CD4-positive, alpha-beta T cell treated with Interleukin-4 for 1 hour (primary cell): ENCODE data around the gene MMP19.
"Not testable (repeated sequence)": the region's sequence is repeated elsewhere in the genome, so short reads cannot be mapped to it uniquely, and the experiment has no call there.

Experiments
- DNase-seq, 2 donors: peaks; one replicate each; pipeline ENCODE4 v3.0.0-alpha.2; 2020 to 2022

The MMP19 gene, protein sequence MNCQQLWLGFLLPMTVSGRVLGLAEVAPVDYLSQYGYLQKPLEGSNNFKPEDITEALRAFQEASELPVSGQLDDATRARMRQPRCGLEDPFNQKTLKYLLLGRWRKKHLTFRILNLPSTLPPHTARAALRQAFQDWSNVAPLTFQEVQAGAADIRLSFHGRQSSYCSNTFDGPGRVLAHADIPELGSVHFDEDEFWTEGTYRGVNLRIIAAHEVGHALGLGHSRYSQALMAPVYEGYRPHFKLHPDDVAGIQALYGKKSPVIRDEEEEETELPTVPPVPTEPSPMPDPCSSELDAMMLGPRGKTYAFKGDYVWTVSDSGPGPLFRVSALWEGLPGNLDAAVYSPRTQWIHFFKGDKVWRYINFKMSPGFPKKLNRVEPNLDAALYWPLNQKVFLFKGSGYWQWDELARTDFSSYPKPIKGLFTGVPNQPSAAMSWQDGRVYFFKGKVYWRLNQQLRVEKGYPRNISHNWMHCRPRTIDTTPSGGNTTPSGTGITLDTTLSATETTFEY

DNA sequence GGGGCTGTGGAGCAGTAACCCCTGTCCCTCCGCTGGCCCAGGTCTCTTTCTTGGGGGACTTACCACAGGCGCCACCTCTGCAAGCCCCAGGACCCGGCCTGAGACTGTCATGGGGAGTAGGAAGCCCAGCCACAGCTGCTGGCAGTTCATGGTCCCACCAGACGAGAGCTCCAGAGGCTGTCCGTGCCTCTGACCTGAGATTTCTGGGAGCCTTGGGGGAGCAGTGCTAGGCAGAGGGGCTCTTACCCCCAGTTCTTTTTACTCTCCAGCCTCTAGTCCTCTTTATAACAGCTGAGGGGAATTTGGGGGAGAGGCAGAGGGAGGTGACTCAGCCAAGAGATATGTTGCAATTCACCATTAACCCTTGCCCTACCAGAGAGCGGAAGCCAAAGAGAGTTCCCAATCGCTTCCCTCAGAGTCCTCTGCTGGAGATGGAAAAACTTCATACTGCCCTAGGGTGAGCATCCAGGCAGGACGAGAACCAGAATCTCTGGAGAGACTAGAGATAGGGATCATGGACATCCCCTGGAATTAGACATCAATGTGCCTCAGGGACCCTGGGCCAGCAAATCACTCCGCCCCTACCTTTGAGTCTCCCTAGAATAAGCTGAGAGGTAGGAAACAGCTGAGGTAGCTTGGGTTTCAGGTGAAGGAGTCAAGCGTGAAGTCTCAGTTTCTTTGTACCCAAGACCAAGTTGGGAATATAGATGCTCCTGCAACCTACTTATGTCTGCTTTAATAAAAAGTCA lies at the start of gene MMP19:
TSS of gene MMP19 (minus strand) at position 256 of the 749 bp plus-strand sequence. CDS start at position 150, 106 bp downstream.
- DNase-seq, result no peak

DNA sequence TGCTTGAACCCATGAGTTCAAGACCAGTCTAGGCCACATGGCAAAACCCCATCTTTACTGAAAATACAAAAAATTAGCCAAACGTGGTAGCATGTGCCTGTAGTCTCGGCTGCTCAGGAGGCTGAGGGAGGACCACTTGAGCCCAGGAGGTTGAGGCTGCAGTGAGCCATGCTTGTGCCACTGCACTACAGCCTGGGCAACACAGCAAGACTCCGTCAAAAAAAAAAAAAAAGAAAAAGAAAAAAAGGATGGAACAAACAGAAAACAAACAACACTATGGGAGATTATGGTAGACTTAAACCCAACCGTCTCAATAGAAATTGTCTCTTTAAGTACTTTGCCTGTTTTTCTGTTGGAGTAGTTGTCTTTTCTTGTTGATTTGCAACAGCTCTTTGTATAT lies 48.6 kb upstream of the MMP19 start:
- DNase-seq, result no peak

DNA sequence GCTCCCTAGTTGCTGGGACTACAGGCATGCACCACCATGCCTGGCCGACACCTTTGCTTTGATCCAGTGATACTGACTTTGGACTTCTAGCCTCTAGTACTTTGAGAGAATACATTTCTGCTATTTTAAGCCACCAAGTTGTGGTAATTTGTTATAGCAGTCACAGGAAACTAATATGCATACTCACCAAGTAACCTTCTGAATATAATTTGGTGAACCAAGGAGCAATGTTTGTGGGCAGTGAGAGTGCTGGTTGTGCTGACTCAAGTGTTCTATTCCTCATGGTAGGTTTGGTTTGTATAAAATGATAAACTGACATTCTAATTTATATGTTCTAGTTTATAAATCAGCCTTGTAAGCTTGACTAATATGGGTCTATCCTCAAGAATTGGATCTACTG lies 42.4 kb upstream of the MMP19 start:
- no peak for DNase-seq

DNA sequence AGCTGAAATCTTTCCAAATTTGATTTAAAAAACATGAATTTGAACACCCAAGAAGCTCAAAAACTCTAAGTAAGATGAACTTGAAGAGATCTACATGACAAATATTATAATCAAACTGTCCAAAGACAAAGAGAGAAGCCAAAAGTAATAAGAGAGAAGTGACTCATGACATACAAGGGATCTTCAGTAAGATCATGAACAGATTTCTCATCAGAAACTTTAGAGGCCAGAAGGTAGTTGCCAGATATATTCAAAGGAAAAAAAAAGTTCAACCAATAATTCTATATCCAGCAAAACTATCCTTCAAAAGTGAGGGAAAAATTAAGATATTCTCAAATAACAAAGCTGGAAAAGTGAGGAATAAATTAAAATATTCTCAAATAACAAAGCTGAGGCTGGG lies 35.1 kb upstream of the MMP19 start:
- DNase-seq, result no peak

DNA sequence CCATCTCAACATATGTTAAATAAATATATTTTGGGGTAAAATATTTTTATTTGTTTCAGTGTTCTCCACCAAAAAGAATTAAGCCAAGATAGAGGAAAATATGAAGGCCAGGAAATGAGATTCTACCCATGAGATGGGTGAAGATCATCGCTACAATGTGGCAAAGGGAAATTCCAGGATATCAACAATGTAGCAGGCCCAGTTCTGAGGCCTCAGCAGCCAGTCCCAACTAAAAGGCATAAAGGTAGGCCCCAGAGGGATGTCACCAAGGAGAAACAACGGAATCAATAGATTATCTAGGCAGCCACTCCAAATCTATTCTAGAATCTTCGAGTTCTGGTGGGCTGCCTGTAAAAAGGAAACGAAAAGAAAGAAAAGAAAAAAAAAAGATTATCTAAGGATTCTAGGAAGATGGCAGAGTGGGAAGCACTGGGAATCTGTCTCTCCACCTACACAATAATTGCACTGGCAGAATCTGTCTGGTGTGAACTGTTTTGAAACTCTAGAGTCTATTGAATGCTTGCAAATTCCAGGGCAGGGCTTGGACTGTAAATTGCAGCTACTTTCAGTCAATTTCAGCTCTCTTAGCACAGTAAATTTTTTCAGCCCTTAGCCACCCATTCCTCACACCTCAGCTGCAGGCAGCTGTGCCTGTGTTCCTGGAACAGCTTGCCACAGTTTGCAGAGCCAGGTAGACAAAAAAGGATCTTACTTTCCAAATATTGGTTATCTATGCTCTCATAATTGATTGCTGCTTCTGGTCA lies 33.1 kb upstream of the MMP19 start:
- no peak for DNase-seq

DNA sequence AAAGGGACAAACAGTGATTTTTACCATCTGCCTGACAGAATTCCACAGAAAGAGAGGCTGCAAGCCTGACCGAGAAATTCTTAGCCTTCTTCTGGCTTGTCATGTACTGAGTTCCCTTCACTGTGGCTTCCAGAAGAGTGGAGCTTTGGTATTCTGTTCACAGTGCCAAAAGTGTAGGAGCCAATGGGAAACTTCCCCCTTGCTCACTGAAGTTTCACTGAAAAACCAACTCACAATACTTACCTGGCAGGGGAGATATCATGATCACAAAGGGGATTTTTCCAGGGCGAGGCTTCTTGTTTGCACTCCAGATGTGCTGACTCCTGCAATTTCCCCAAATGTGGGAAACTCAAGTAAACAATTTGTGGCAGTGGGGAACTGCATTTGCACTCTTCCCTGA lies 31.7 kb upstream of the MMP19 start:
- DNase-seq, result no peak

DNA sequence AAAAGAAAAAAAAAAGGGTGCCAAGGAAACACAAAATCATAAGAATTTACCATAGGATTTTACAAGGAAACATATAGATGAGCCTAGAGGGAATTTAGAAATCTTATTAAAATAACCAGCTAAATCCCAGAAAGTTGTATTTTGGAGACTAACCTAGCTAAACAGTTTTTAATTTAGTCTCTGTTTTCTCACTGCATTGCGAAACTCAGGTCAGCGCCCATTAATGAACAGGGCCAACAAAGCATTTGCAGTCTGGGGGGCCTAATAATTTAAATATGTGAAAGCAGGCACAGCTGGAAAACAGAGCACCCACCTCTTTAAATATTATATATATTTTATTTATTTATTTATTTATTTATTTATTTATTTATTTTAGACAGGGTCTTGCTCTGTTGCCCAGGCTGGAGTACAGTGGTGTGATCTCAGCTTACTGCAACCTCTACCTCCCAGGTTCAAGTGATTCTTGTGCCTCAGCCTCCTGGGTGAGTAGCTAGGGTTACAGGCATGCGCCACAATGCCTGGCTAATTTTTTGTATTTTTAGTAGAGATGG lies 23.8 kb upstream of the MMP19 start:
- not testable (repeated sequence) for DNase-seq

DNA sequence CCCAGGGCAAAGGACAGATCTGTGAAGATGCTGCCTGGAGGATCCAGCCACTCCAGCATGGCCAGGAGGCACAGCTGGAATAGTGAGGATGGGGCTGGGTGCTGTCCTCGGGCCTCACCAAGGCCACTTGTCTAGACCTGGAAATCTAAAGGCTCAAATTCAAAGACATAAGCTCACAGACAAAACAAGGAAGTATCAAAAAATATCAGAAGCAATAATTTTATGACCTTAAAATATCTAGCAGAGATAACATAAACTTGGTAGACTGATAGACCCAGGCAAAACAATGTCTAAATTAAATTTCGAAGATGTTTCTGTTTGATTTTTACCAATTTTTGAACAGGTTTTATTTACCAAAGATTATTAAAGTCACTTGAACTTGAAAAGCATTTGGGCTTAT lies 22.6 kb upstream of the MMP19 start:
- DNase-seq, result no peak

DNA sequence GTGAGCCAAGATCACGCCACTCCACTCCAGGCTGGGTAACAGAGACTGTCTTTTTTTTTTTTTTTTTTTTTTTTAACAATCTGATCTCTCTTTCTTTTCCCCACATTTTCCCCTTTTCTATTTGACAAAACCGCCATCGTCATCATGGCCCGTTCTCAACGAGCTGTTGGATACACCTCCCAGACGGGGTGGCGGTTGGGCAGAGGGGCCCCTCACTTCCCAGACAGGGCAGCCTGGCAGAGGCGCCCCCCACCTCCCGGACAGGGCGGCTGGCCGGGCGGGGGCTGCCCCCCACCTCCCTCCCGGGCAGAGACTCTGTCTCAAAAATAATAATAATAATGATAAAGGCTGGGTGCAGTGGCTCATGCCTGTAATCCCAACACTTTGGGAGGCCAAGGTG lies 20.2 kb upstream of the MMP19 start:
- not testable (repeated sequence) for DNase-seq

DNA sequence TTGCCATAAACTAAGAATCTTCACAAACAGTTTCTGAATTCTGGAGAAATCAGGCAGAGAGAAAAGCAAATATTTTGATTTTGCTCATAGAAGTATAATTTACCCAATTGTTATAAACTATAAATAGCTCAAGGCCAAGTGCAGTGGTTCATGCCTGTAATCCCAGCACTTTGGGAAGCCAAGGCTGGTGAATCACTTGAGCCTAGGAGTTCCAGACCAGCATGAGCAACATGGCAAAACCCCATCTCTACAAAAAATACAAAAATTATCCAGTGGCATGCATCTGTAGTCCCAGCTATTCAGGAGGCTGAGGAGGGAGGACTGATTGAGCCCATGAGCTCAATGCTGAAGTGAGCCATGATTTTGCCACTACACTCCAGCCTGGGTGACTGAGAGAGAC lies 19.6 kb upstream of the MMP19 start:
- DNase-seq, result no peak

DNA sequence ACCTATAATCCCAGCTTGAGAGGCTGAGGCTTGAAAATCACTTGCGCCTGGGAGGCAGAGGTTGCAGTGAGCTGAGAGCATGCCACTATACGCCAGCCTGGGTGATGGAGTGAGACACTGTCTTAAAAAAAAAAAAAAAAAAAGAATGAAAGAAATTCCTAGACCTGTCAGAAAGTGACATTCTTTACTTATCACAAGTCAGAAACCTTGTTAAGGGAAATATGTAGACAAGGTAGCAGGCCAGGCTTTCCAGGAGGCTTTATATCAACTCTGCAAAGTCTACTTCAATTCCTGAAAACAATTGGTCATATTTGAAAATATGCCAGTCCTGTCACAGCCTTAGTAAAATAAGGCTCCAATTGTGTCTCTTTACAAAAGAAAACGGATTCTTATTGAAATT lies 19.1 kb upstream of the MMP19 start:
- DNase-seq, result no peak

DNA sequence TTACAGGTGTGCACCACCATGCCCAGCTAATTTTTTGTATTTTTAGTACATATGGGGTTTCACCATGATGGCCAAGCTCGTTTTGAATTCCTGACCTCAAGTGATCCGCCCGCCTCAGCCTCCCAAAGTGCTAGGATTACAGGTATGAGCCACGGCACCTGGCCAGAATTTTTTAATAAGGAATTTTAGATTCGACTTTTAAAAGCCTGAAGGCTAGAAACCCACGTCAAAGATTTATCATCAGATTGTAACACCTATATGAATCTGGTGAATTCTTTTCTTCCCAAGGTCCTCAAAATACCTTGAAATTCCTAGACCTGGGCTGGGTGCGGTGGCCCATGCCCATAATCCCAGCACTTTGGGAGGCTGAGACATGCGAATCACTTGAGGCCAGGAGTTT lies 18.7 kb upstream of the MMP19 start:
- no peak for DNase-seq

DNA sequence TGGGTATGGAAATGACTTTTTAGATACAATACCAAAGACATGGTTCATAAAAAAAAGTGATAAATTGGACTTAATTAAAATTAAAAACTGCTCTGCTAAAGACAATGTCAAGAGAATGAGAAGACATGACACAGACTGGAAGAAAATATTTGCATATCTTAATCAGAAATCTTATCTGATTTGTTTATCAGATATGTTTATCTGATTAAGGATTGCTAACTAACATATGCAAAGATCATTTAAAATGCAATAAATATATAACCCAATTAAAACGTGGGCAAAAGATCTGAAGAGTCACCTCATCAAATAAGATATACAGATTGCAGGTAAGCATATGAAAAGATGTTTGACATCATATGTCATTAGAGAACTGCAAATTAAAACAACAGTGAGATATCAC lies 10.0 kb upstream of the MMP19 start:
- DNase-seq, result no peak

DNA sequence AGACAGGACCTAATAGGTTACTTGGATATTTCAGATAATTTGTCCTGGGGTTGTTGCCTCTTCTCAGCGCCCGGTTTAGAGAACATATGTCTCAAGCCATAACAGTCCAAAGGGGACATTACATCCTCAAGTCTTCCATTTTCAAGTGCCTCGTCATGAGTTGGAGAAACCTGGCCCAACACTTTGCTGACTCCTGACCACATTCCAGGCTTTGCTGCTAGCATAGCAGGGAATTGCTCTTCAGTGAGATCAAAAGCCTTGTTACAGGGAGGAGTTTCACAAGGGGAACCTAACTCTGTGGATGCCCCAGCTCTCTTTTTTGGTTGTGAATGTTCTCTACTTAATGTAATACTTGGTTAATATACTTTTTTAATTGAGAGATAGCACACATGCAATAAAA lies 8.2 kb upstream of the MMP19 start:
- no peak for DNase-seq

DNA sequence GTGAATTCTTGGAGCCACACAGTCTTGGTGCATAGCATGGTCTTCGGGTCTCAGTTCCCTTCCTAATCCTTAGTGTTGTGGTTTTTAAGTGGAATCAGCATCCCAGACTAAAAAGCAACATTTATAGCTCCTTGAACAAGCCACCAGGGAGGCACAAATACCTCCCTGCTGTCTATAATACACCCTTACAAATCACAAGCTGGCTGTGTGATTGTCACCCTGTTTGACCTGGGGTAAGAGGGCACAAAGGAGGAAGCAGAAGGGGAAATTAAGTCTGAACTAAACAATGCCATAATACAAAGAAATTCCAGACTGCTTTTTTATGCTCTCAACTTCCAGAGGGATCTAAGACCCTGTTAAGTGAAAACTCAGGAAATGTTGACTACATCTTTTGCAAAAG lies 7.7 kb upstream of the MMP19 start:
- no peak for DNase-seq

DNA sequence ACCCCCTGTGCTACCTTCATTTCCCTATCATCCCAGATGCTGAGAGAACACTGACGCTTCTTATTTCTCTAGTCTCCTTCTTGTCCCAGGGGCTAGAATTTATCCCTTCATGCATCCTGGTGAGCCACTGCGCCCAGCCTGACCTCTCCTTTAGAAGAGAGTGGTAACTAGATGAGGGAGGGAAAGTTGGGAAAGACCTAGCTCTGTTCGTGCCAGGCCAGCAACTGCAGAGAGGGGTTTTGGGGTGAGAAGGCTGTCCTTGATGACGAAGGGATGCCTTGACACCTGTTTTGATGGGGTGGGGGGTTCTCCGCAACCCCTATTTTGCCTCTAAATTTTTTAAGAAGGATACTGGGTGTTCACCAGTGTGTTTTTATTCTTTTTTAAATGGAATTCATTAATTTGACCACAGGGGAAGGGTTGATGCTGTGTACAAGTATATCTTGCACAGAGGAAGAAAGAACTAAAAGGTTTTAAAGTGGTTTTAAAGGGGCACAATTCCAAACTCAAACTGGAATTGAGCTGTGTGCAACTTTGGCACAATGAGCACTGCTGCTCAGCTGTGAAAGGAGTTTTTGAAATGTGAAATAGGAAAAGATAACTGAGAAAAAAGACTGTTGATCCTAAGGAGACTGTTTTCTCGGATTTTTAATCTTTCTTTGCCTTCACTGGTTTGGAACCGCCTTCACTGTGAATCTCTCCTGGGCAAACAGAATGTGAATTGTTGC lies 7.0 kb upstream of the MMP19 start:
- no peak for DNase-seq

DNA sequence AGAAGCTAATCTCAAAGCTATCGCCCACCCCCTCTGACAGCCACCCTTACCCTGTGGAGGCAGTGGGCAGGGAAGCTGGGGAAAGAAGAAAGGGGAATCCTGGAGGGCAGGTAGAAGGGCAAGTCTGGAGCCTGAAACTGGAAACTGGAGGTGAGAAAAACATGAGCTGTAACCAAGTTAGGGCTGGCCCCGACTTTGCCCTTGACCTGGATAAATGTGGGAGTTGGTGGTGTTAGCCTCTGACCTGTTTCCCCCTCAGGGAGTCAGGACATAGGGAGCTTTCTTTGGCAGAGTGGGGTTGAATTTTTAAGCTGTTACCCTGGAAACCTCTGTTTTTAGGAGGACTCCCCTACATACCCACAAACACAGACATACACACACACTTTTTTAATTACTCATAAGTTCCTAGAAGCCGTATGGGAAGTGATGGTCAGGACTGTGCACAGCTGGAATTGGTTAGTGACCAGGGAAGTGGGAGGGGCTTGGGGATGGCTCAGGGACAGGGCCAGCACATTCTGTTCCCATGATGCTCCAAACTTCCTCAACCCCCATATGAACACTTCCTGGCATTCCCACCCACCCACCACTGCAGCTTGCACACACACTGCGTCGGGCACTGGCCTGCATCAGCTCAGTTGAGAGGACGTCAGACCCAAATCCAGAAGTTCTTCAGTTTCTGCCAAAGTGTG lies 5.0 kb upstream of the MMP19 start:
- DNase-seq, result peak; percentile 22 to 85

DNA sequence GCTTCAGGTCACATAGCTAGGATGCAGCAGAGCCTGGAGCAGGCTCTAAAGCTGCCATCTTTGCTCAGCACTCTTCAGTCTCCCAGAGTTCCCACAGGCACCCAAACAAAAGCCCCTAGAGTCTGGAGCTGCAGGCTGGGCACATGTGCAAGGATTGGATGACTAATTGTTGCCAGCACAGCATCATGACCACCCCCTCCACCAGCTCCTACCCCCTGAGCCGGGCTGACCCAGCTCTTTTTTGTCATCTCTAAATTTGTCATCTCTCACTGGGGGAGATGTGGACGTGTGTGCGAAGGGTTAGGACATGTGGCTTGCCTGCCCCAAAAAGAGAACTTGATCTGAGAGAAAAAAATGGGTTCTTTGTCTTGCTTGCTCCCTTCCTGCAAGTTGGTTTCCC lies 4.3 kb upstream of the MMP19 start:
- DNase-seq, result peak in 1 of 2 donors; percentile 65

DNA sequence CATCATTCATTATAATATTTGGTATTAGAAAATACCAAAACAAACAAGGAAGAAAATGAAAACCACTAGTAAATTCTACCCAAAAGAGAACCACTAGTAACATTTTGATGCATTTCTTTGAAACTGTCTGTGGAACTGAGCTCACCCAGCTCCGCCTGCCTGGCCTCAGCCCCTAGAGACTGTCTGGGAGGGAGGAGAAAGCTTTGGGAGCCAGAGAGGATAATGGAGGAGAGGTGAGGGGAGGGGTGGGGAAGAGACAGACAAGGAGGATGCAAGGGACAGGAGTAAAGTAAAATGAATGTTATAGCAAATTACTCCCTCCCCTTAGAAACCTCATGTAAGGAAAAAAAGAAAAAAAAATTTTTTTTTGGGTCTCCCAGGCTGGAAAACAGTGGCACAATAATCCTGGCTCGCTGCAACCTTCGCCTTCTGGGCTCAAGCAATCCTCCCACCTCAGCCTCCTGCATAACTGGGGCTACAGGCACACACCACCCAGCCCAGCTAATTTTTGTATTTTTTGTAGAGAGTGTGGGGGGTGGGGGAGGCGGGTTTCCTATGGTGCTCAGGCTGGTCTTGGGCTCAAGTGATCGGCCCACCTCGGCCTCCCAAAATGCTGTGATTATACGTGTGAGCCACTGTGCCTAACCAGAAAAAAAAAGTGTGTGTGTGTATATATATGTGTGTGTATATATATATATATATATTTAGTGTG lies 3.2 kb upstream of the MMP19 start:
- DNase-seq, result no peak

DNA sequence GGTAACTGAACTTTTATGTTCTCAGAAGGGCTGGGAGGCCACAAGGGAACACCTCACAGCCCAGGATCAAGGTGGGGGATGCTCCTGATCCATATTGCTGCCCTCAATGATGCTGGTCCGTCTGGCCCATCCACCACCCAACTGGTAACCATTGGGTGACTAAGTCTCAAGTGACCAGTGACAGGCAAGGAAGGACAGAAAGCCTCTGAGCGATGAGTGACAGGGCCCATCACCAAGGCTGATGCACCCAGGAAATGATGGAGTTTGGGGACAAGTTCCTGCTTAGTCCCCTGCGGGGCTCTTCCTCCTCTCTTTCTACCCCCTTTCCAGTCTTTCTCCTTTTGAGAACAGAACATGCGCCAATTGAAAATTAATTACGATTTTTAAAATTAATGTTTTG lies 2.6 kb upstream of the MMP19 start:
- DNase-seq, result peak in 1 of 2 donors; percentile 35

DNA sequence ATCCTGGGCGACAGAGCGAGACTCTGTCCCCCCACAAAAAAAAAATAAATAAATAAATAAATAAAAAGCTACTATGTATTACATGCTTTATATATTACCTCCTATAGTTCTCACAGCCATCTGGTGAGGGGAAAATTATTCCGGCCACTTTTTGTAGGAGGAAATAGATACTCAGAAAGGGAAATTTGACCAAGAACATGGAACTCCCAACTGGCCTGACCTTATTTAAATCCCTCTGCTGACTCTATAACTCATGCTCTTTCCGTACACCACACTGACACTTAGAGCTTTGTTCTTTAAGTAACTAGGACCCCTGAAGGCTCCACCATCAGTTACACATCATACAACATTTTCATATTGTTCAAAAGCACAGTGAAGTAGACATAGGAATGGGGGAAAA lies 2.2 kb upstream of the MMP19 start:
- DNase-seq, result no peak
